ENCODE data around the gene NPHS1. TPM values are rescaled to one million over a fixed set of nuclear protein-coding genes. Genes with fewer than 3 reads are reported as not detected.
"Not testable (repeated sequence)": the region's sequence is repeated elsewhere in the genome, so short reads cannot be mapped to it uniquely, and the experiment has no call there.

Gene NPHS1
- total RNA-seq, 1 donor from 2014 or later, result 4.7 TPM

GRCh38 chr19:35841961-35842595 lies 10.2 kb downstream of the NPHS1 start:
- Mint-ChIP-seq H3K36me3 (ENCODE audit: unreplicated experiment) (peaks cover 30% of the 10 kb centered on the region), H3K27me3 (ENCODE audit: unreplicated experiment) (peaks cover 30% of the 10 kb centered on the region), H3K9me3 (ENCODE audit: unreplicated experiment) (peaks cover 18% of the 10 kb centered on the region), H3K4me1 (ENCODE audit: low read depth, unreplicated experiment) (peaks cover 13% of the 10 kb centered on the region), H3K4me3 (ENCODE audit: unreplicated experiment) (no peak overlapping the region), H3K27ac (ENCODE audit: unreplicated experiment) (no peak overlapping the region)
- DNase-seq, result no peak
- TF ChIP-seq, protein P1, sequence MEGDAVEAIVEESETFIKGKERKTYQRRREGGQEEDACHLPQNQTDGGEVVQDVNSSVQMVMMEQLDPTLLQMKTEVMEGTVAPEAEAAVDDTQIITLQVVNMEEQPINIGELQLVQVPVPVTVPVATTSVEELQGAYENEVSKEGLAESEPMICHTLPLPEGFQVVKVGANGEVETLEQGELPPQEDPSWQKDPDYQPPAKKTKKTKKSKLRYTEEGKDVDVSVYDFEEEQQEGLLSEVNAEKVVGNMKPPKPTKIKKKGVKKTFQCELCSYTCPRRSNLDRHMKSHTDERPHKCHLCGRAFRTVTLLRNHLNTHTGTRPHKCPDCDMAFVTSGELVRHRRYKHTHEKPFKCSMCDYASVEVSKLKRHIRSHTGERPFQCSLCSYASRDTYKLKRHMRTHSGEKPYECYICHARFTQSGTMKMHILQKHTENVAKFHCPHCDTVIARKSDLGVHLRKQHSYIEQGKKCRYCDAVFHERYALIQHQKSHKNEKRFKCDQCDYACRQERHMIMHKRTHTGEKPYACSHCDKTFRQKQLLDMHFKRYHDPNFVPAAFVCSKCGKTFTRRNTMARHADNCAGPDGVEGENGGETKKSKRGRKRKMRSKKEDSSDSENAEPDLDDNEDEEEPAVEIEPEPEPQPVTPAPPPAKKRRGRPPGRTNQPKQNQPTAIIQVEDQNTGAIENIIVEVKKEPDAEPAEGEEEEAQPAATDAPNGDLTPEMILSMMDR (IDR thresholded peaks at IDR 0.05; ENCODE audit: partially characterized antibody, unreplicated experiment), result no peak

DNA sequence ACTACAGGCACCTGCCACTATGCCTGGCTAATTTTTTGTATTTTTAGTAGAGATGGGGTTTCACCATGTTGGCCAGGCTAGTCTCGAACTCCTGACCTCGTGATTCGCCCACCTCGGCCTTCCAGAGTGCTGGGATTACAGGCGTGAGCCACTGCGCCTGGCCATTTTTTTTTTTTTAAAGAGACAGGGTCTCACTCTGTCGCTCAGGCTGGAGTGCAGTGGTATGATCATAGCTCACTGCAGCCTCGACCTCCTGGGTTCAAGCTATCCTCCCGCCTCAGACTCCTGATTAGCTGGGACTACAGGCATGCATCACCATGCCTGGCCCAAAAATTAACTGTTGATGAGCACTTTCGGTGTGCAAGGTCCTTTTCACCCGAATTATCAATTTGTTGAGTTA lies 16.2 kb downstream of the NPHS1 start:
- H3K36me3 Mint-ChIP-seq (ENCODE audit: unreplicated experiment); H3K9me3 Mint-ChIP-seq (ENCODE audit: unreplicated experiment); DNase-seq; H3K27ac Mint-ChIP-seq (ENCODE audit: unreplicated experiment); H3K4me3 Mint-ChIP-seq (ENCODE audit: unreplicated experiment); H3K4me1 Mint-ChIP-seq (ENCODE audit: low read depth, unreplicated experiment); H3K27me3 Mint-ChIP-seq (ENCODE audit: unreplicated experiment): not testable (repeated sequence)

DNA sequence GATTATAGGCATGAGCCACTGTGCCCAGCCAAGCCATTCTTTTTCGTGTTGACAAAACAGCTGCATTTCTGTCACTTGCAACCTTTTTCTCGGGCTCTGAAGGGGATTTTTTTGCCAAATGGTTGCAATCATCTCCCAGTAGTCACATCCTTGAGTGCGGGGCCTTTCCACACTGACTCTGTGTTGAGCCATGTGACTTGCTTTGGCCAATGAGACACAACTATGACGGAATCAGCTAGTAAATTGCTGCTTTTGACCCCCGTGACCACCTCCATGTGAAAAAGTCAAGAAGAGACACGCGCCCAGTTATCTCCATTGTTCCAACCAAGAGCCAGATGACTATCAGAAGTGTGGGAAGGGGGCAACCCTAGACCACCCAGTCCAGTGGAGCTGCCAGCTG lies 18.3 kb downstream of the NPHS1 start:
- TF ChIP-seq, protein P1 (IDR thresholded peaks at IDR 0.05; ENCODE audit: partially characterized antibody, unreplicated experiment), result no peak
- peaks cover 9% of the 10 kb centered on the region for H3K9me3 Mint-ChIP-seq (ENCODE audit: unreplicated experiment)

GRCh38 chr19:35832054-35832453 lies 20.2 kb downstream of the NPHS1 start:
- peaks cover 3% of the 10 kb centered on the region for H3K27me3 Mint-ChIP-seq (ENCODE audit: unreplicated experiment)
- H3K36me3 Mint-ChIP-seq (ENCODE audit: unreplicated experiment), result no peaks in the 10 kb centered on the region
- H3K27ac Mint-ChIP-seq (ENCODE audit: unreplicated experiment), result no peak overlapping the region
- TF ChIP-seq, protein P1 (IDR thresholded peaks at IDR 0.05; ENCODE audit: partially characterized antibody, unreplicated experiment), result no peak
- no peak overlapping the region for H3K4me3 Mint-ChIP-seq (ENCODE audit: unreplicated experiment)
- H3K4me1 Mint-ChIP-seq (ENCODE audit: low read depth, unreplicated experiment), result peaks cover 3% of the 10 kb centered on the region
- no peak for DNase-seq
- H3K9me3 Mint-ChIP-seq (ENCODE audit: unreplicated experiment), result peaks cover 9% of the 10 kb centered on the region

More for the DNA sequence above, 18.3 kb downstream of the NPHS1 start:
- DNase-seq, result no peak
- peaks cover 3% of the 10 kb centered on the region for H3K4me1 Mint-ChIP-seq (ENCODE audit: low read depth, unreplicated experiment)
- no peaks in the 10 kb centered on the region for H3K36me3 Mint-ChIP-seq (ENCODE audit: unreplicated experiment)
- H3K27ac Mint-ChIP-seq (ENCODE audit: unreplicated experiment), result no peak overlapping the region
- H3K4me3 Mint-ChIP-seq (ENCODE audit: unreplicated experiment), result no peak overlapping the region
- peaks cover 3% of the 10 kb centered on the region for H3K27me3 Mint-ChIP-seq (ENCODE audit: unreplicated experiment)

- H3K27me3 Mint-ChIP-seq (ENCODE audit: unreplicated experiment), result peaks cover 3% of the 10 kb centered on the region
- peaks cover 6% of the 10 kb centered on the region for H3K9me3 Mint-ChIP-seq (ENCODE audit: unreplicated experiment)
- no peaks in the 10 kb centered on the region for H3K36me3 Mint-ChIP-seq (ENCODE audit: unreplicated experiment)
- H3K27ac Mint-ChIP-seq (ENCODE audit: unreplicated experiment), result no peak overlapping the region
- DNase-seq, result no peak
- H3K4me1 Mint-ChIP-seq (ENCODE audit: low read depth, unreplicated experiment), result peaks cover 3% of the 10 kb centered on the region
- H3K4me3 Mint-ChIP-seq (ENCODE audit: unreplicated experiment), result no peak overlapping the region
- TF ChIP-seq, protein P1 (IDR thresholded peaks at IDR 0.05; ENCODE audit: partially characterized antibody, unreplicated experiment), result no peak
Measured at GRCh38 chr19:35830986-35831385, 21.3 kb downstream of the NPHS1 start.

Data from glutamatergic neuron (in vitro differentiated cells).